B cell (primary cell): ENCODE data around the gene ZNF575.

Source experiments
- CTCF ChIP-seq: fragments of 200-600 bp; IDR thresholded peaks from one replicate; pipeline ENCODE4 v1.8.0; 2022; ENCODE audit warnings: antibody characterized with exemption, mild to moderate bottlenecking
- EZH2 ChIP-seq: IDR thresholded peaks from 2 replicates; pipeline ENCODE4 v1.6.1; 2012; ENCODE audit warnings: borderline replicate concordance, low read depth, mild to moderate bottlenecking, moderate library complexity, low read length; ENCODE audit not compliant: insufficient read depth, poor library complexity, severe bottlenecking

GRCh38 chr19:43575955-43576878, 43.2 kb downstream of the ZNF575 start:
- TF ChIP-seq CTCF (no peak), EZH2 (no peak)
